ENCODE results near the gene FBN1.

FBN1 gene

DNA sequence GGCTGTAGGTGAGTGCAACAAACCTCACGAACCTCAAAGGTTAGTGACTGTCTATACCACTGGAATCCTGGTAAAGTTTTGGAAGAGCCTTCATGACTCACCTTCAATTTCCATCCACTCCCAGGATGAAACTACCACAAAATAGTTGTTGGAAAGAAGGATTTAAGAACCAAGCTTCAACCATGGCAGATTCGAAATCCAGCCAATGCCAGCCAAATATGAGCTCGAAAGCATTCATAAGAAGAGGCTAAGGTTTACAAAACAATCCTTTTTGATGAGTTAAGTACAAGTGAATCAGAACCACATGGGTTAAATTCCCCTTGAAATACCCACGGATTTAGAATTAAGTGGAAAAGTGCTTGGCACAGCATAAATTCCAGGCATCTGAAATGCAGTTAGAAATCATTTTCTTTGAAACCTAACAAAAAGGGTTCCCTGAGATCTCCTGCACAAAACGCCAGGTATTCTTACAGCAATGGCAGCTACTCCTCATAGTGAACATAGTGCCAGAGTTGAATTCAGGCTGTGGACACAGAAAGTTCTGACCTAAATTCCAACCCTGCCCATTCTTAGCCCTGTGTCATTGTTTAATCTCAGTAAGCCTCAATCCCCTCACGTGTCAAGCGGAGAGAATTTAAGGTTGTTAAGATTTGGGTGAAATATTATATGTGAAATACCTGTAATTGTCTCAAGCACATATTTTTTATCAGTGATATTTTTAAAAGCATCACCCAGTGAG lies 89.2 kb downstream of the FBN1 start:
- Histone ChIP-seq H3K9ac (ENCODE audit: low read length) (no peak overlapping the region), H3K18ac (ENCODE audit: low read length) (no peak overlapping the region), H2BK120ac (ENCODE audit: low read depth, low read length) (no peak overlapping the region), H4K8ac (ENCODE audit: low read depth, low read length) (no peak overlapping the region), H2BK5ac (ENCODE audit: low read length) (no peak overlapping the region), H3K27ac (ENCODE audit: low read depth, low read length) (no peak overlapping the region), H4K5ac (ENCODE audit: low read length) (no peak overlapping the region), H2AK5ac (ENCODE audit: low read length) (no peak overlapping the region), H3K27me3 (ENCODE audit: insufficient read depth, low read length, poor library complexity) (no peaks in the 10 kb centered on the region), H3K4me3 (ENCODE audit: low read length) (no peak overlapping the region), H3K79me2 (ENCODE audit: control insufficient read depth, insufficient read depth, low read length) (no peaks in the 10 kb centered on the region), H3K56ac (ENCODE audit: low read length) (no peak overlapping the region), H3K23ac (ENCODE audit: low read length) (no peak overlapping the region), H3K4me1 (ENCODE audit: control insufficient read depth, low read depth, low read length) (peaks cover 4% of the 10 kb centered on the region), H3K4ac (ENCODE audit: low read depth, low read length) (no peak overlapping the region), H3K4me2 (ENCODE audit: low read length) (no peak overlapping the region), H2BK15ac (replicated peaks; ENCODE audit: low read depth) (no peak overlapping the region), H3K36me3 (ENCODE audit: control insufficient read depth, insufficient read depth, low read length) (no peaks in the 10 kb centered on the region), H3K79me1 (ENCODE audit: low read length) (no peaks in the 10 kb centered on the region)
- DNase-seq, result no peak
- WGBS (ENCODE audit: extremely low coverage, insufficient coverage, low lambda C conversion rate), result no CpG with 5 or more reads among the region's 7 CpGs

DNA sequence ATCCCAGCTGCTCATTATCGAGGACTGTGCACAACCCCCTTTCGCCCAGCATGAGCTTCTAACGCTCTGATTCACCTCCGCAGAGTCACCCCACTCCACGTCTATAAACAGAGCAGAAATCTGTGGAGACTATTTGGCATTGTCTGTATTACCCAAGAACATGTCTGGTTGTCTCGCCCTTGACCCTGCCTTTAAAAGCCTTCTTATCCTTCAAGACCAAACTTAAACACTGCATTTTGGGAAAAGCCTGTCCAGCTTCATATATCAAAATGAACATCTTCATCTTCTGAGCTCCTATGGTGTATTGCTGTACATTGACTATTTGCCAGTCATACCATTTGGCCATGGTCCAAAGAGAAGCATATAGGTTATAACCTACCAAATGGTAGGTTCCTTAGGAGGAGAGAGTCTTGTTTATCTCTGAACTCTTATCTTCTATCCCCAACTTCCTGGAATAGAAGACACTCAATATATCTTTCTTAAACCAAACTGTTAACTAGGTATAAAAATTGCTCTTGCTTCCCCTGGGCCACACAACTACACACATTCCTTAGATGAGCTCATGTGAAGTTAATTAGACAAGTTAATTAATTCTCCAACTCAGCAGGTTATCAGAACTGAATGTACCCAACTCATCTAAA lies 90.1 kb downstream of the FBN1 start:
- Histone ChIP-seq H3K4me2 (ENCODE audit: low read length) (no peak overlapping the region), H3K36me3 (ENCODE audit: control insufficient read depth, insufficient read depth, low read length) (no peaks in the 10 kb centered on the region), H3K79me1 (ENCODE audit: low read length) (no peaks in the 10 kb centered on the region), H4K8ac (ENCODE audit: low read depth, low read length) (no peak overlapping the region), H3K9ac (ENCODE audit: low read length) (no peak overlapping the region), H3K79me2 (ENCODE audit: control insufficient read depth, insufficient read depth, low read length) (no peaks in the 10 kb centered on the region), H3K27ac (ENCODE audit: low read depth, low read length) (no peak overlapping the region), H3K4me1 (ENCODE audit: control insufficient read depth, low read depth, low read length) (peaks cover 4% of the 10 kb centered on the region), H3K4ac (ENCODE audit: low read depth, low read length) (no peak overlapping the region), H4K5ac (ENCODE audit: low read length) (no peak overlapping the region), H3K23ac (ENCODE audit: low read length) (no peak overlapping the region), H2AK5ac (ENCODE audit: low read length) (no peak overlapping the region), H2BK120ac (ENCODE audit: low read depth, low read length) (no peak overlapping the region), H3K4me3 (ENCODE audit: low read length) (no peak overlapping the region), H2BK15ac (replicated peaks; ENCODE audit: low read depth) (no peak overlapping the region), H2BK5ac (ENCODE audit: low read length) (no peak overlapping the region), H3K18ac (ENCODE audit: low read length) (no peak overlapping the region), H3K56ac (ENCODE audit: low read length) (no peak overlapping the region), H3K27me3 (ENCODE audit: insufficient read depth, low read length, poor library complexity) (no peaks in the 10 kb centered on the region)
- WGBS (ENCODE audit: extremely low coverage, insufficient coverage, low lambda C conversion rate), result no CpG with 5 or more reads among the region's 6 CpGs
- peak; percentile 18 for DNase-seq

- Histone ChIP-seq H2AK5ac (ENCODE audit: low read length) (no peak overlapping the region), H3K79me2 (ENCODE audit: control insufficient read depth, insufficient read depth, low read length) (no peaks in the 10 kb centered on the region), H3K4me1 (ENCODE audit: control insufficient read depth, low read depth, low read length) (peaks cover 2% of the 10 kb centered on the region), H2BK120ac (ENCODE audit: low read depth, low read length) (no peak overlapping the region), H3K56ac (ENCODE audit: low read length) (no peak overlapping the region), H3K36me3 (ENCODE audit: control insufficient read depth, insufficient read depth, low read length) (no peaks in the 10 kb centered on the region), H3K23ac (ENCODE audit: low read length) (no peak overlapping the region), H3K9ac (ENCODE audit: low read length) (no peak overlapping the region), H3K27me3 (ENCODE audit: insufficient read depth, low read length, poor library complexity) (no peaks in the 10 kb centered on the region), H3K18ac (ENCODE audit: low read length) (no peak overlapping the region), H2BK15ac (replicated peaks; ENCODE audit: low read depth) (no peak overlapping the region), H3K4ac (ENCODE audit: low read depth, low read length) (no peak overlapping the region), H3K27ac (ENCODE audit: low read depth, low read length) (no peak overlapping the region), H2BK5ac (ENCODE audit: low read length) (no peak overlapping the region), H3K4me3 (ENCODE audit: low read length) (no peak overlapping the region), H4K8ac (ENCODE audit: low read depth, low read length) (no peak overlapping the region), H3K79me1 (ENCODE audit: low read length) (no peaks in the 10 kb centered on the region), H3K4me2 (ENCODE audit: low read length) (no peak overlapping the region), H4K5ac (ENCODE audit: low read length) (no peak overlapping the region)
- no CpG with 5 or more reads among the region's 5 CpGs for WGBS (ENCODE audit: extremely low coverage, insufficient coverage, low lambda C conversion rate)
- DNase-seq, result no peak
Measured at GRCh38 chr15:48554112-48554511, 91.4 kb downstream of the FBN1 start.

DNA sequence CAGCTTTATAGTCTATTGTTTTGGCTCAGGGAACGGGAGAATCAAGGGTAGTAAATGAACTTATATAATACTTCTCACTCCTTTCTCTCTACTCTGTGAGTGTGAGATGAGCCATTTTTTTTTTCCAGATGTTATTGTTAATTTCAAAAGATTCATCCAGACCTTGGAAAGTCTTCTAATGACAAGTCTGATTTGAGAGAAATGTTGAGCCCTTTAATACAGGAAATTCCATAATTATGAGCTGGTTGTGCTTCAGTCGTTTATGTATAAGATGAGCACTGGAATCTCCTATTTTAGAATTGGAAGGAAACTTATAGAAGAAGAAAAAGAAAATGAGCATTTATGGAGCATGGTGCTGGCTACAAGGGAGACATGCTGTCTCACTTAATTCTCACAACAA lies 92.0 kb downstream of the FBN1 start:
- H3K4ac ChIP-seq (ENCODE audit: low read depth, low read length), result no peak overlapping the region
- H4K5ac ChIP-seq (ENCODE audit: low read length), result no peak overlapping the region
- no peak overlapping the region for H3K9ac ChIP-seq (ENCODE audit: low read length)
- no peaks in the 10 kb centered on the region for H3K27me3 ChIP-seq (ENCODE audit: insufficient read depth, low read length, poor library complexity)
- WGBS (ENCODE audit: extremely low coverage, insufficient coverage, low lambda C conversion rate), result no CpG with 5 or more reads among the region's 2 CpGs
- no peak overlapping the region for H4K8ac ChIP-seq (ENCODE audit: low read depth, low read length)
- no peak overlapping the region for H2BK5ac ChIP-seq (ENCODE audit: low read length)
- no peak overlapping the region for H3K18ac ChIP-seq (ENCODE audit: low read length)
- H3K36me3 ChIP-seq (ENCODE audit: control insufficient read depth, insufficient read depth, low read length), result no peaks in the 10 kb centered on the region
- H3K4me1 ChIP-seq (ENCODE audit: control insufficient read depth, low read depth, low read length), result peaks cover 2% of the 10 kb centered on the region
- H3K79me1 ChIP-seq (ENCODE audit: low read length), result no peaks in the 10 kb centered on the region
- H3K27ac ChIP-seq (ENCODE audit: low read depth, low read length), result no peak overlapping the region
- H2AK5ac ChIP-seq (ENCODE audit: low read length), result no peak overlapping the region
- no peaks in the 10 kb centered on the region for H3K79me2 ChIP-seq (ENCODE audit: control insufficient read depth, insufficient read depth, low read length)
- H2BK120ac ChIP-seq (ENCODE audit: low read depth, low read length), result no peak overlapping the region
- no peak overlapping the region for H2BK15ac ChIP-seq (replicated peaks; ENCODE audit: low read depth)
- no peak overlapping the region for H3K4me2 ChIP-seq (ENCODE audit: low read length)
- no peak for DNase-seq
- no peak overlapping the region for H3K23ac ChIP-seq (ENCODE audit: low read length)
- no peak overlapping the region for H3K56ac ChIP-seq (ENCODE audit: low read length)
- H3K4me3 ChIP-seq (ENCODE audit: low read length), result no peak overlapping the region

GRCh38 chr15:48550822-48551525 lies 94.5 kb downstream of the FBN1 start:
- Histone ChIP-seq H3K79me1 (ENCODE audit: low read length) (no peaks in the 10 kb centered on the region), H3K36me3 (ENCODE audit: control insufficient read depth, insufficient read depth, low read length) (no peaks in the 10 kb centered on the region), H3K79me2 (ENCODE audit: control insufficient read depth, insufficient read depth, low read length) (no peaks in the 10 kb centered on the region), H3K27me3 (ENCODE audit: insufficient read depth, low read length, poor library complexity) (no peaks in the 10 kb centered on the region), H4K5ac (ENCODE audit: low read length) (no peak overlapping the region), H3K27ac (ENCODE audit: low read depth, low read length) (no peak overlapping the region), H3K56ac (ENCODE audit: low read length) (no peak overlapping the region), H2AK5ac (ENCODE audit: low read length) (no peak overlapping the region), H2BK5ac (ENCODE audit: low read length) (no peak overlapping the region), H2BK120ac (ENCODE audit: low read depth, low read length) (no peak overlapping the region), H3K4me2 (ENCODE audit: low read length) (no peak overlapping the region), H3K4me1 (ENCODE audit: control insufficient read depth, low read depth, low read length) (peaks cover 2% of the 10 kb centered on the region), H2BK15ac (replicated peaks; ENCODE audit: low read depth) (no peak overlapping the region), H3K4ac (ENCODE audit: low read depth, low read length) (no peak overlapping the region), H3K4me3 (ENCODE audit: low read length) (no peak overlapping the region), H4K8ac (ENCODE audit: low read depth, low read length) (no peak overlapping the region), H3K9ac (ENCODE audit: low read length) (no peak overlapping the region), H3K23ac (ENCODE audit: low read length) (no peak overlapping the region), H3K18ac (ENCODE audit: low read length) (no peak overlapping the region)
- no peak for DNase-seq
- no CpG with 5 or more reads among the region's 3 CpGs for WGBS (ENCODE audit: extremely low coverage, insufficient coverage, low lambda C conversion rate)

Measured in mesendoderm (in vitro differentiated cells).